HL-60 (cell line): ENCODE data around the gene AGBL4.

Experiments
- CTCF ChIP-seq: IDR thresholded peaks from one replicate; pipeline ENCODE4 v1.5.1; 2011; ENCODE audit warnings: low read length, control low read depth, inconsistent platforms; ENCODE audit not compliant: insufficient read depth
- GABPA ChIP-seq: IDR thresholded peaks from 2 replicates; pipeline ENCODE4 v1.6.1; 2012; ENCODE audit warnings: low read depth
- POLR2AphosphoS5 ChIP-seq: IDR thresholded peaks from 2 replicates; pipeline ENCODE4 v1.6.1; 2012; ENCODE audit warnings: low read depth

- TF ChIP-seq CTCF: no peak
- no peak for TF ChIP-seq POLR2AphosphoS5
- no peak for TF ChIP-seq GABPA
Measured at GRCh38 chr1:48649880-48650279, 1373.9 kb downstream of the AGBL4 start.
